Measurements from ENCODE around the gene STPG4.

Gene STPG4

DNA sequence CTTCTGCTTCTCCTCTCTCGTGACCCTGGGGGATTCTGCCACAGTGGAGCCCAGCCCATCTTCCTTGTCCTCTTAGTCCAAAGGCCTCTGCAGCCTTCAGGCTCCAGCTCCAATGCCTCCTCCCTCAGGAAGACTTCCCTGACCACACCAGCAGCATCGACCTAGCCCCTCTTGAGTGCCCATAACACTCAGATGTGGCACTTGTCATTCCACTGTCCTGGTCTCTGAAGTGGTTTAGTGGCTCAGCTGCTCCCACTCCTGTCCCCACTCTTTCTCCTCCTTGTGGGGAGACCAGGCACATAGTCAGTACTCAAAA lies 97.5 kb downstream of the STPG4 start:
- Mint-ChIP-seq H3K36me3 (ENCODE audit: insufficient read depth) (peaks cover 15% of the 10 kb centered on the region), H3K4me3 (no peak overlapping the region), H3K9me3 (no peaks in the 10 kb centered on the region), H3K27me3 (no peaks in the 10 kb centered on the region), H3K27ac (ENCODE audit: low read depth) (peak overlapping the region; percentile 73), H3K4me1 (peaks cover 34% of the 10 kb centered on the region)
- no peak for ATAC-seq (replicated peaks; ENCODE audit: extremely low read depth, poor library complexity, severe bottlenecking)
- no peak for DNase-seq (ENCODE audit: low spot score in 2 of 2)

GRCh38 chr2:47056868-47057686 lies 98.0 kb downstream of the STPG4 start:
- Mint-ChIP-seq H3K4me3 (no peak overlapping the region), H3K9me3 (no peaks in the 10 kb centered on the region), H3K27me3 (no peaks in the 10 kb centered on the region), H3K4me1 (peaks cover 34% of the 10 kb centered on the region), H3K27ac (ENCODE audit: low read depth) (peak overlapping the region; percentile 73), H3K36me3 (ENCODE audit: insufficient read depth) (peaks cover 18% of the 10 kb centered on the region)
- no peak for DNase-seq (ENCODE audit: low spot score in 2 of 2)
- ATAC-seq (replicated peaks; ENCODE audit: extremely low read depth, poor library complexity, severe bottlenecking) = no peak

- peaks cover 34% of the 10 kb centered on the region for H3K4me1 Mint-ChIP-seq
- DNase-seq (ENCODE audit: low spot score in 2 of 2) (no peak), ATAC-seq (replicated peaks; ENCODE audit: extremely low read depth, poor library complexity, severe bottlenecking) (no peak)
- peaks cover 22% of the 10 kb centered on the region for H3K36me3 Mint-ChIP-seq (ENCODE audit: insufficient read depth)
- H3K27me3 Mint-ChIP-seq = no peaks in the 10 kb centered on the region
- no peak overlapping the region for H3K4me3 Mint-ChIP-seq
- peak overlapping the region; percentile 52 for H3K27ac Mint-ChIP-seq (ENCODE audit: low read depth)
- no peaks in the 10 kb centered on the region for H3K9me3 Mint-ChIP-seq
Measured at GRCh38 chr2:47056374-47056773, 98.7 kb downstream of the STPG4 start.

GRCh38 chr2:47054868-47055267 lies 100.2 kb downstream of the STPG4 start:
- H3K27me3 Mint-ChIP-seq = no peaks in the 10 kb centered on the region
- no peak for DNase-seq (ENCODE audit: low spot score in 2 of 2)
- H3K4me1 Mint-ChIP-seq = peaks cover 34% of the 10 kb centered on the region
- no peak for ATAC-seq (replicated peaks; ENCODE audit: extremely low read depth, poor library complexity, severe bottlenecking)
- H3K4me3 Mint-ChIP-seq = no peak overlapping the region
- no peaks in the 10 kb centered on the region for H3K9me3 Mint-ChIP-seq
- H3K27ac Mint-ChIP-seq (ENCODE audit: low read depth) = no peak overlapping the region
- H3K36me3 Mint-ChIP-seq (ENCODE audit: insufficient read depth) = peaks cover 17% of the 10 kb centered on the region

GRCh38 chr2:47054036-47054555 lies 101.0 kb downstream of the STPG4 start:
- Mint-ChIP-seq H3K9me3 (no peaks in the 10 kb centered on the region), H3K27ac (ENCODE audit: low read depth) (no peak overlapping the region), H3K4me3 (no peak overlapping the region), H3K27me3 (no peaks in the 10 kb centered on the region), H3K36me3 (ENCODE audit: insufficient read depth) (peaks cover 17% of the 10 kb centered on the region), H3K4me1 (peaks cover 29% of the 10 kb centered on the region)
- DNase-seq (ENCODE audit: low spot score in 2 of 2) (no peak), ATAC-seq (replicated peaks; ENCODE audit: extremely low read depth, poor library complexity, severe bottlenecking) (no peak)

DNA sequence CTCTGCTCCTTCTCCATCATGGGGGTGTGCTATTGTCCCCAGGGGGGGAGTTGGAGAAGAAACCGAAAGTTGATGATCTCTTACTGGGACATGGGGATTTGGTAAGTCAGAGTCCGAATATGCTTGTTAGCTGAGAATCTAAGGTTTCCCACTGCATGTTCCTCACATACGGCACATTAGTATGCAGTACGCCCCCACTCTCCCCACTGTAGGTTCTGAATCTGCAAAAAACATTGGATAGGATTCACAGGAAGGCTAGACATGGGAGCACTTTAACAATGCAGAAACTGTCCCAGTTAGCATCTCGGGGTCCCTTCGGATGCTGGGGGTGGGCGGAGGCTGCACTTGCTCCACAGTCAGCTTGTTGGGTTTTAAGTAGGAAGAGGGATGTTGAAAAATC lies 102.3 kb downstream of the STPG4 start:
- Mint-ChIP-seq H3K36me3 (ENCODE audit: insufficient read depth) (peaks cover 18% of the 10 kb centered on the region), H3K9me3 (no peaks in the 10 kb centered on the region), H3K4me3 (no peak overlapping the region), H3K4me1 (peaks cover 26% of the 10 kb centered on the region), H3K27me3 (no peaks in the 10 kb centered on the region), H3K27ac (ENCODE audit: low read depth) (no peak overlapping the region)
- no peak for ATAC-seq (replicated peaks; ENCODE audit: extremely low read depth, poor library complexity, severe bottlenecking)
- no peak for DNase-seq (ENCODE audit: low spot score in 2 of 2)

- no peaks in the 10 kb centered on the region for H3K9me3 Mint-ChIP-seq
- H3K4me3 Mint-ChIP-seq = no peak overlapping the region
- ATAC-seq (replicated peaks; ENCODE audit: extremely low read depth, poor library complexity, severe bottlenecking) (no peak), DNase-seq (ENCODE audit: low spot score in 2 of 2) (no peak)
- peaks cover 17% of the 10 kb centered on the region for H3K36me3 Mint-ChIP-seq (ENCODE audit: insufficient read depth)
- no peak overlapping the region for H3K27ac Mint-ChIP-seq (ENCODE audit: low read depth)
- peaks cover 16% of the 10 kb centered on the region for H3K4me1 Mint-ChIP-seq
- H3K27me3 Mint-ChIP-seq = no peaks in the 10 kb centered on the region
Measured at GRCh38 chr2:47051562-47051961, 103.5 kb downstream of the STPG4 start.

DNA sequence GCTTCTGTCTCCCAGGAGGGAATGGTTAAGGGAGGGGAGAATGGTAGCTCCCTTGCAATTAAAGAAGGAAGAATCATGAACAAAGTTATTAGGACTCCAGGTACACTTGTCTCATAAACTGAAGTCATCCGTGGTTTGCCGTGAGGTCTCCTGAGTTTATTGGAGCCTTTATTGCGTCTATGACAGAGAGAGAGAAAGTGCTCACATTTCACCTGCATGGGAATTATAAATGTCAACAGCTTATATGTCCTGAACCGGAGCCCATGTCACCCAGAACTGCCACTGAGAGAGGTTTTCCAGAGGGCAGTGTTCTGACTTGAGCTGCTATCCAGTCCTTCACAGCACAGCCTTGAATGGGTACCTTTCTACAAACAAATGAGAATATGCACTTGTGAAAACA lies 104.3 kb downstream of the STPG4 start:
- H3K4me1 Mint-ChIP-seq = peaks cover 10% of the 10 kb centered on the region
- peaks cover 17% of the 10 kb centered on the region for H3K36me3 Mint-ChIP-seq (ENCODE audit: insufficient read depth)
- DNase-seq (ENCODE audit: low spot score in 2 of 2) = no peak
- no peak overlapping the region for H3K4me3 Mint-ChIP-seq
- no peak overlapping the region for H3K27ac Mint-ChIP-seq (ENCODE audit: low read depth)
- no peaks in the 10 kb centered on the region for H3K9me3 Mint-ChIP-seq
- no peaks in the 10 kb centered on the region for H3K27me3 Mint-ChIP-seq
- no peak for ATAC-seq (replicated peaks; ENCODE audit: extremely low read depth, poor library complexity, severe bottlenecking)

DNA sequence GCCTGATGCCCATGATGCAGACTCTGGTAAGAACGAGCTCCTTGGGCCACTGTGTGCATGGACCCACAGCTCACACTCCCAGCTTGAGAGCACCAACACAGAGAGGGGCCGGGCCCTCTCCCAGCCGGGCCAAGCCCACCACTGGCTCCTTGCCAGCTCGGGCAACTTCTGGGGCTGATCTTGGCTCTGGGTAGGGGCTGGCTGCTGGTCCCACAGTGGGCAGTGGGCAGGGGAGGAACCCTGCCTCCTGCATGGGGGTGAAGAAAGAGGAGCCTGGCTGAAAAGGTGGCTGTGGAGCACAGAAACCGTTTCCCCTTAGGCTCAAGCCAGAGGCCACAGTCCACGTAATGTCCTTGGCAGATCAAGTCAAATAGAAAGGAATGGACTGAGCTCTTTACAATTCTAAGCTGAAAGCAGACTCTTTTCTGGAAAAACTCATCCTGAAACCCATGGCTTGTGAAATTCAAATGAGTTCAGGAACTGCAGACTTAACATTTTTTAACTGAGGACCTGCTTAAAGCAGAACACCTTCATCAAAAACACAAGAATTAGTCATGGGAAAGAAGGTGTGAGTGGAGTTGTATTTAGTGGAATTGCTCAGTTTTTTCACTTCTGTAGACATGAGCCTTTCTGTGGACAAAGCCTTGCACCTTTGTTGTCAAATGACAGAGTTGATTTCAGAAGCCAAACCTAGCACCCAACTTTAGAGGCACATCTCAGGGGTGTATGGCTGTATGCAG lies 104.9 kb downstream of the STPG4 start:
- H3K4me1 Mint-ChIP-seq = peaks cover 8% of the 10 kb centered on the region
- H3K4me3 Mint-ChIP-seq = no peak overlapping the region
- H3K36me3 Mint-ChIP-seq (ENCODE audit: insufficient read depth) = peaks cover 17% of the 10 kb centered on the region
- H3K27ac Mint-ChIP-seq (ENCODE audit: low read depth) = no peak overlapping the region
- no peaks in the 10 kb centered on the region for H3K27me3 Mint-ChIP-seq
- no peak for DNase-seq (ENCODE audit: low spot score in 2 of 2)
- no peak for ATAC-seq (replicated peaks; ENCODE audit: extremely low read depth, poor library complexity, severe bottlenecking)
- no peaks in the 10 kb centered on the region for H3K9me3 Mint-ChIP-seq

- DNase-seq (ENCODE audit: low spot score in 2 of 2) (no peak), ATAC-seq (replicated peaks; ENCODE audit: extremely low read depth, poor library complexity, severe bottlenecking) (no peak)
- Mint-ChIP-seq H3K27ac (ENCODE audit: low read depth) (no peak overlapping the region), H3K4me1 (peaks cover 8% of the 10 kb centered on the region), H3K27me3 (no peaks in the 10 kb centered on the region), H3K9me3 (no peaks in the 10 kb centered on the region), H3K36me3 (ENCODE audit: insufficient read depth) (peaks cover 18% of the 10 kb centered on the region), H3K4me3 (no peak overlapping the region)
Measured at GRCh38 chr2:47049502-47049901, 105.6 kb downstream of the STPG4 start.

- Mint-ChIP-seq H3K4me3 (no peak overlapping the region), H3K27ac (ENCODE audit: low read depth) (no peak overlapping the region), H3K27me3 (no peaks in the 10 kb centered on the region), H3K36me3 (ENCODE audit: insufficient read depth) (peaks cover 20% of the 10 kb centered on the region), H3K4me1 (peaks cover 13% of the 10 kb centered on the region), H3K9me3 (no peaks in the 10 kb centered on the region)
- no peak for DNase-seq (ENCODE audit: low spot score in 2 of 2)
- no peak for ATAC-seq (replicated peaks; ENCODE audit: extremely low read depth, poor library complexity, severe bottlenecking)
Measured at GRCh38 chr2:47048801-47049480, 106.2 kb downstream of the STPG4 start.

GRCh38 chr2:47046271-47046670 lies 108.8 kb downstream of the STPG4 start:
- Mint-ChIP-seq H3K36me3 (ENCODE audit: insufficient read depth) (peaks cover 20% of the 10 kb centered on the region), H3K4me3 (no peak overlapping the region), H3K27me3 (no peaks in the 10 kb centered on the region), H3K9me3 (no peaks in the 10 kb centered on the region), H3K4me1 (peaks cover 15% of the 10 kb centered on the region), H3K27ac (ENCODE audit: low read depth) (no peak overlapping the region)
- DNase-seq (ENCODE audit: low spot score in 2 of 2) (no peak), ATAC-seq (replicated peaks; ENCODE audit: extremely low read depth, poor library complexity, severe bottlenecking) (no peak)
